VCaP (cell line): ENCODE results near the gene KLK5.
"Not testable (repeated sequence)": the region's sequence is repeated elsewhere in the genome, so short reads cannot be mapped to it uniquely, and the experiment has no call there.

Experiments used
- H3K27ac ChIP-seq: fragments of 450-650 bp; 2 replicates; pipeline ENCODE4 v1.5.1; 2017
- CTCF ChIP-seq: fragments of 450-650 bp; conservative IDR thresholded peaks from 2 replicates; pipeline ENCODE4 v1.5.1; 2017; ENCODE audit warnings: mild to moderate bottlenecking, moderate library complexity

The KLK5 gene

GRCh38 chr19:50994129-50994528, 41.3 kb upstream of the KLK5 start:
- H3K27ac ChIP-seq, result no peak overlapping the region
- no peak for TF ChIP-seq CTCF

GRCh38 chr19:50992666-50993035, 39.8 kb upstream of the KLK5 start:
- H3K27ac ChIP-seq, result no peak overlapping the region
- no peak for TF ChIP-seq CTCF

DNA sequence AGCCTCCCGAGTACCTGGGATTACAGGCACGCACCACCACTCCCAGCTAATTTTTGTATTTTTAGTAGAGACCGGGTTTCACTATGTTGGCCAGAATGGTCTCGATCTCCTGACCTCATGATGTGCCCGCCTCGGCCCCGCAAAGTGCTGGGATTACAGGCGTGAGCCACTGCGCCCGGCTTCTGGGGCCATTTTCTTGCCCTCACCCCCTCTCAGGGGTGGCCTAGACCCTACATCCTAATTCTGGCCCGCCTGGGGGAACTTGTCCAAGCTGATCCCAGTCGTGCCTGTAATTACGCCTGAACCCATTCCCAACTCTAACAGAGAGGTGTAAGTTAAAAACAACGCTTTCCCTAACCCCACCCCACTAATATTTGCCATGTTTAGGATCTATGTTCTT, 31.6 kb upstream of the KLK5 start:
- not testable (repeated sequence) for H3K27ac ChIP-seq

DNA sequence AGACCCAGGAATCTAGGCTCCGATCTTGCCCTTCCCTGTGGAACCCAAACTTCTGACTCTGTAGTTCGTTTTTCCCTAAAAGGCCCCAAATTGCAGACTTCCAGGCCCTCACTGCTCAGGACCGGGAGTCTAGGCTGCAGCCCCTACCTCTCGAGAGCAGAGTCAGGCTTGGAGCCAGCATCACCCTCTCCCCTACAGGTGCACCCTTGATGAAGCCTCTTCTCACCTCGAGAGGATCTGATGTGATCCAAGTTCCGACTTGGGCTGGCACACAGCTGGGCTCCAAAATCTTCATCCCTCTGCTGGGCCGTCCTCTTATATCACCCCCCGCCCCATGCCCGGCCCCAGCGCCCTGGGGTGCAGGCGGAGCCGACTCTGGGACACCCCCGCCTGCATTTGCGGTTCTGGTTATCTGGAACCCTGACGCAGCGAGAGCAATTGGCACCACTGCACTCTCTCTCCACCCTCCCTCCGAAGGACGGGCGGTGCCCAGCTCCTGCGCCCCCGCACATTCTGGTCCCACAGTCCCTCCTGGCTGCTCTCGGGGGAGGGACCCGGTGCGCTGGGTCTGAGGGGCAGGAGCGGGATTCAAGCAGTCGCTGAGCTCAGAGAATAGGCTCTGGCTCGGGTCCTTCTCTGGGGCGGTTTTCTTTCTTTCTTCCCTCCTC, 30.9 kb upstream of the KLK5 start, which contains the start of gene KLK7:
Gene KLK7 (minus strand): TSS at position 293 of the 668 bp plus-strand sequence. CDS start 1,518 bp downstream, outside the sequence.
- no peak within 1 kb of the TSS for H3K27ac ChIP-seq
- TF ChIP-seq CTCF, result no peak

DNA sequence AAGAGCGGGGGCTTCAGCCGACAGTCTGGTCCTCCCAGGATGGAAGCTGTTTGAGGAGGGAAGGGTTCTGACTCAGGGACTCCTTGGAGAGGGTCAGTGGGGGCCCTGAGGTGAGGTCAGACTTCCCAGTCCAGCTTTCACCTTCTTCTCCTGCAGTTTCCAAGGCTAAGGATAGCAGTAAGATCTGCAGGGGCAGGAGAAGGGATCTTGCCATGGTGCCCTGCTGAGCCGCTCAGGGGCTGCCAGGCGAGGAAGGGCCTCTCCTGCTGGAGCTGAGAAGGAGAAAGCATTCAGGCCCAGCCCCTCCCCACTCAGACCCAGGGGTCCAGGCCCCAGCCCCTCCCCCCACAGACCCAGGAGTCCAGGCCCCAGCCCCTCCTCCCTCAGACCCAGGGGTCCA, 29.3 kb upstream of the KLK5 start:
- H3K27ac ChIP-seq, result no peak overlapping the region
- TF ChIP-seq CTCF, result no peak

DNA sequence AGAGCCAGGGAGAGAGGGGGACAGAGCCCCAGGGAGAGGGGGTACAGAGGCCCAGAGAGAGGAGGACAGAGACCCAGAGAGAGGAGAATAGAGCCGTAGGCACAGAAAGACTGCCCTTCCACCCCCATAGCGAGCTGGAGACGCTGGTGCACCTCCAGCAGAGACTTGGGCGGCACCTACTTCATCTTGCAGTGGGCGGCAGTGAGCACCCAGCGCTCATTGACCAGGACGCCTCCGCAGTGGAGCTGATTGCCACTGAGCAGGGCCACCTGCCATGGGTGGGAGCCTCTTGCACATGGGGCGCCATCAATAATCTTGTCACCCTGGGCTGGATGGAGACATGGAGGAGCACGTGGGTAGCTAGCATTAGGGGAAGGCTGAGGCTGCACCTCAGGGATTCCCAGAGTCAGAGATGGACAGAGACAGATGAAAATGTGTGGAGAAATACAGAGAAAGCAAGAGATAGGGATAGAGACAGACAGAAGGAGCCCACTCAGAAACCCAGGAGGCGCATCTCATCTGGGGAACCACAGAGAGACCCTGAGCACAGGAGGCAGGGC, 28.8 kb upstream of the KLK5 start:
- TF ChIP-seq CTCF, result no peak

GRCh38 chr19:50980208-50980607, 27.4 kb upstream of the KLK5 start:
- TF ChIP-seq CTCF, result no peak
- H3K27ac ChIP-seq, result no peak overlapping the region

More for the DNA sequence above, 28.8 kb upstream of the KLK5 start:
- H3K27ac ChIP-seq, result no peak overlapping the region

DNA sequence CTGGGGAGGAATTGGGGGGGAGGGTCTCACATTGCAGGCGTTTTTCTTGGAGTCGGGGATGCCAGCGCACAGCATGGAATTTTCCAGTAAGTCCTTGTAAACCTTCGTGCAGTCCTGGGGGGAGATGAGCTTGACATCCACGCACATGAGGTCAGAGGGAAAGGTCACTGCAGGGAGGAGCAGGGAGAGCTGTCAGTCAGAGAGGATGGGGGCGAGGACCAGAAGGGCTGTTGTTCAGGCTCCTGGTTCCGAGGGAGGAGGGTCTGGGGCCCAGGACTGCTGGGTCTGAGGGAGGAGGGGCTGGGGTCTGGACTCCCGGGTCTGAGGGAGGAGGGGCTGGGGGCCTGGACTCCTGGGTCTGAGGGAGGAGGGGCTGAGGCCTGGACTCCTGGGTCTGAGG, 26.9 kb upstream of the KLK5 start:
- no peak overlapping the region for H3K27ac ChIP-seq
- no peak for TF ChIP-seq CTCF
